ENCODE data around the gene XIRP2.

XIRP2 gene

DNA sequence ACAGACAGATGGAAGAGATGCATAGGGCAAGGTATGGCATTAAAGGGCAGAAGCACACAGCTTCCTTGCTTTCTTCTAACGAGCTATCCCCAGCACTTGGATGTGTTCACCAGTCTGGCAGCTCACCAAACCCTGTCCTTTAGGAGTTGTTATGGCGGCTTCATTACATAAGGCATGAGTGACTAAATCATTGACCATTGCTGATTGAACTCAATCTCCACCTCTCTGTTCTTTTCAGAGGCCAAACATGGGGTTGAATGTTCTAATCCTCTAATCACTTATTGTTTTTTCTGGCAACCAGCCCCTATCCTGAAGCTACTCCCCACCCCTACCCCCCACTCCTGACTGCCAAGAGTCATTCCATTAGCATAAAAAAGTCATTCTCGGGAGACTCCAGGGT lies 301.8 kb downstream of the XIRP2 start:
- H3K36me3 ChIP-seq (replicated peaks), result no peaks in the 10 kb centered on the region
- H3K4me3 ChIP-seq (ENCODE audit: low read depth, low read length), result no peak overlapping the region
- no peak overlapping the region for H3K27ac ChIP-seq
- no peaks in the 10 kb centered on the region for H3K27me3 ChIP-seq (replicated peaks)
- peak; percentile 46 for DNase-seq
- TF ChIP-seq, protein P1, sequence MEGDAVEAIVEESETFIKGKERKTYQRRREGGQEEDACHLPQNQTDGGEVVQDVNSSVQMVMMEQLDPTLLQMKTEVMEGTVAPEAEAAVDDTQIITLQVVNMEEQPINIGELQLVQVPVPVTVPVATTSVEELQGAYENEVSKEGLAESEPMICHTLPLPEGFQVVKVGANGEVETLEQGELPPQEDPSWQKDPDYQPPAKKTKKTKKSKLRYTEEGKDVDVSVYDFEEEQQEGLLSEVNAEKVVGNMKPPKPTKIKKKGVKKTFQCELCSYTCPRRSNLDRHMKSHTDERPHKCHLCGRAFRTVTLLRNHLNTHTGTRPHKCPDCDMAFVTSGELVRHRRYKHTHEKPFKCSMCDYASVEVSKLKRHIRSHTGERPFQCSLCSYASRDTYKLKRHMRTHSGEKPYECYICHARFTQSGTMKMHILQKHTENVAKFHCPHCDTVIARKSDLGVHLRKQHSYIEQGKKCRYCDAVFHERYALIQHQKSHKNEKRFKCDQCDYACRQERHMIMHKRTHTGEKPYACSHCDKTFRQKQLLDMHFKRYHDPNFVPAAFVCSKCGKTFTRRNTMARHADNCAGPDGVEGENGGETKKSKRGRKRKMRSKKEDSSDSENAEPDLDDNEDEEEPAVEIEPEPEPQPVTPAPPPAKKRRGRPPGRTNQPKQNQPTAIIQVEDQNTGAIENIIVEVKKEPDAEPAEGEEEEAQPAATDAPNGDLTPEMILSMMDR (IDR thresholded peaks at IDR 0.05; ENCODE audit: low read depth, low read length, missing control alignments), result no peak
- in situ Hi-C loops (cut with HindIII; ENCODE audit: low pct_ligation_motif_present, low sequenced_read_pairs), result no loop called here

DNA sequence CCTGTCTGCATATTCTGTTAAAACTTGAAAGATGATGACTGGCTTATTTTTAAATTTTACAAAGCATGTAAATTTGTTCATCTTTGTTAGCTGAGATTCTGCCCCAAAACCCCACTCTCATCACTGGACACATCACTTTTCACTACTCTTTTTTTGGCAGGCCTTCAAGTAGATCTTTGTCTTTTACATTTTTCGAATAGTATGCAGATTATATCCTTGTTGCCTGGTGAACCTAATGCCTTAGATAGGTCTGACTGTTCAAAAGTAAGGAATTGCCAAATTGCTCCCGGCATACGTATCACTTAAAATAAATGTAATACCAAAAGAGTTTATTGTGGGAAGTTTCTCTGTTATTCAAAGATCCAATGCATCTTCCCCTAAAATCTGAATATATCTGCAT lies 303.3 kb downstream of the XIRP2 start:
- DNase-seq, result no peak

DNA sequence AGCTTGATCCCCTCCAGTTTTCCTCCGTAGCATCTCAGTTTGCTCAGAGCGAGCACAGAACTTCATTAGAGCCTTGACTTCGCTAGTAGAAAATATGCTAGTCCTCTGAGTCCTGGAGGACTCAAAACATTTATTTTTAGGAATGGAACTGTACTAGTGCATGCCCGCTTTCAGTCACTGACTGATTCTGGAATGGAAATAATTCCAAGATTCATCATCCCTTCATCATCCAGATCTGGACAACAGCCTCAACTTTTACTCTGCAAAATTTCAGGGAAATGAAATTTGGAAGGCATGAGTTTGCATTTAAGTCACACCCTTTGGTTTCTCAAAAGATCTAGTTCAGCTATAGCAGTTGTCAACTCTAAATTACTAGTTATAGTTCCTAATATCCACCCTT lies 304.6 kb downstream of the XIRP2 start:
- Histone ChIP-seq H3K27me3 (replicated peaks) (no peaks in the 10 kb centered on the region), H3K27ac (no peak overlapping the region), H3K36me3 (replicated peaks) (no peaks in the 10 kb centered on the region), H3K4me3 (ENCODE audit: low read depth, low read length) (no peak overlapping the region)
- TF ChIP-seq, protein P1 (IDR thresholded peaks at IDR 0.05; ENCODE audit: low read depth, low read length, missing control alignments), result no peak
- in situ Hi-C loops (cut with HindIII; ENCODE audit: low pct_ligation_motif_present, low sequenced_read_pairs), result no loop called here
- no peak for DNase-seq

More for the DNA sequence above, 303.3 kb downstream of the XIRP2 start:
- Histone ChIP-seq H3K27me3 (replicated peaks) (no peaks in the 10 kb centered on the region), H3K4me3 (ENCODE audit: low read depth, low read length) (no peak overlapping the region), H3K27ac (no peak overlapping the region), H3K36me3 (replicated peaks) (no peaks in the 10 kb centered on the region)
- TF ChIP-seq, protein P1 (IDR thresholded peaks at IDR 0.05; ENCODE audit: low read depth, low read length, missing control alignments), result no peak
- in situ Hi-C loops (cut with HindIII; ENCODE audit: low pct_ligation_motif_present, low sequenced_read_pairs), result no loop called here

DNA sequence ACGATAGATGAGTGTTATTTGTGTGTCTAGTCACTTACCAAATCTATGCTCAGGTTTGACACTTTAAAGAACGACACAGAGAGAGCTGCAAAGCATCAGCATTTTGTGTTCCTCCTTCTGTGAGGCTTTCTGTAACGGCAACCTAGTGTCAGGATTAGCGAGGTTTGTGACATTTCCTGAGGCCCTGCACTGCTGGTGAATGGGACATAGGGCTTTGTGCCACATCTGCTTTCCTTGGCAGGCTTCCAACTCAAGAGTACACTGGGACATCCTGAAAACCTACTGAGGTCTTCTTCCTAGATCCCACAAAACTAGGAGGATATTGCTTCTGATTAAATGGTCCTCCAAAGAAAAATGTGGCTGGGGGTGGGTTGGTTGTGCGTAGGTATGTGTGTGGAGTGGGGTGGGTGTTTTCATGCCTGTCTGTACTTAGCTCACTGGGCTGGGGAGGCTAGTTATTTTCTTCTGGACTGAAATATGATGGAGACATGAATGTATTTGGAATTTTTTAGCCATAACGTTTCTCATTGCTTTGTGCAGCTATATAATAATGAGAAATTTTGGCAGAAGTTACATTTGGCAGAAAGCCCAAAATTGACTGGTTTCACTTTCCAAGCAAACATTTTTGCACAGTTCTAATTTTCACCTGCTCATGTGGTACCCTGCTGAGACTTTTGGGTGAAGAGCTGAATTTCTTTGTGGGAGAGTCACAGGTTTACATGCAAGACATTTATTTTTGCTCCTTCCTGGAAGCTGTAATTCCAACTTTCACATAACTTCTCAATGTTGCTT lies 308.4 kb downstream of the XIRP2 start:
- H3K4me3 ChIP-seq (ENCODE audit: low read depth, low read length), result no peak overlapping the region
- no peak overlapping the region for H3K27ac ChIP-seq
- no peaks in the 10 kb centered on the region for H3K36me3 ChIP-seq (replicated peaks)
- TF ChIP-seq, protein P1 (IDR thresholded peaks at IDR 0.05; ENCODE audit: low read depth, low read length, missing control alignments), result no peak
- H3K27me3 ChIP-seq (replicated peaks), result no peaks in the 10 kb centered on the region
- in situ Hi-C loops (cut with HindIII; ENCODE audit: low pct_ligation_motif_present, low sequenced_read_pairs), result no loop called here
- DNase-seq, result peak; percentile 42

DNA sequence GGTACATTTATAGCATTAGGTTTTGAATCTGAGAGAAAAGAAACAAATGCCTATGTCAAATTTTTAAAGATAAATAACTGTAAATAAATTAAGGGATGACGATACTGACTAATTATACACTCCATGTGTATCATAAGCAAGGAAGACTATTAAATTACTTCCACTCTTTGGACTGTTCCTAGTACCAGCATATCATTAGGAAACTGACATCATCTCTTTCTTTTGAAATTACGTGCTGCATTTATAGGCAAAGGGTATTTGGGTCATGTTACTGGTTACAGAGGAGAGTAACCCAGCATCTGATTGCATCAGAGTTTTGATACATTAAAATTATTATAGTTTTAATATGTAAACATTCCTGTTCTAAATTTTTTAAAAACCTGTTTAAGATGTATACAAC lies 309.7 kb downstream of the XIRP2 start:
- no peak overlapping the region for H3K27ac ChIP-seq
- H3K36me3 ChIP-seq (replicated peaks), result no peaks in the 10 kb centered on the region
- TF ChIP-seq, protein P1 (IDR thresholded peaks at IDR 0.05; ENCODE audit: low read depth, low read length, missing control alignments), result no peak
- H3K4me3 ChIP-seq (ENCODE audit: low read depth, low read length), result no peak overlapping the region
- no peaks in the 10 kb centered on the region for H3K27me3 ChIP-seq (replicated peaks)
- no peak for DNase-seq
- in situ Hi-C loops (cut with HindIII; ENCODE audit: low pct_ligation_motif_present, low sequenced_read_pairs), result no loop called here

DNA sequence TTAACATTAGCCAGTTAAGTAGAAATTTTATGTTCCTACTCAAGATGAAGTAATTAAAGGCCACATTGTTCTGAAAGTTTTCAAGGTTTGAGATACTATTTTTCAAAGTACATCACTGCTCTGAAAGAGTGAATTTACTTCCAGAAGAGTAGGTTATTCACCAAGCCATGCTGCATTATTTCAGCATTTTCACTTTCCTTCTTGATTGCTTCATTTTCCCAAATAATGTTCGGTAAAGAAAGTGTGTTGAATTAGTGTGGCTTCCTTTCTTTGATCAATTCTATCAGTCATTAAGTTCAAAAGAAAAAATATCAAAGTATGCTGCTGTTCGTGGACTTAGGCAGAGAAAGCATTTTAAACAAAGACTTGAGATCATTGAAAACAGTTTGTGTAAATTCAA lies 310.3 kb downstream of the XIRP2 start:
- H3K4me3 ChIP-seq (ENCODE audit: low read depth, low read length), result no peak overlapping the region
- no peaks in the 10 kb centered on the region for H3K27me3 ChIP-seq (replicated peaks)
- TF ChIP-seq, protein P1 (IDR thresholded peaks at IDR 0.05; ENCODE audit: low read depth, low read length, missing control alignments), result no peak
- H3K36me3 ChIP-seq (replicated peaks), result no peaks in the 10 kb centered on the region
- in situ Hi-C loops (cut with HindIII; ENCODE audit: low pct_ligation_motif_present, low sequenced_read_pairs), result no loop called here
- DNase-seq, result no peak
- no peak overlapping the region for H3K27ac ChIP-seq

Measured in brain microvascular endothelial cell (primary cell).